Stromal cell of bone marrow (primary cell): Measurements from ENCODE around the gene TCEAL3.
"Not testable (repeated sequence)": the region's sequence is repeated elsewhere in the genome, so short reads cannot be mapped to it uniquely, and the experiment has no call there.

ENCODE experiments used
- DNase-seq: peaks from one replicate; pipeline ENCODE4 v3.0.0-alpha.2; 2012; ENCODE audit warnings: low read depth

The TCEAL3 gene

GRCh38 chrX:103626855-103627254 is 19.1 kb downstream of the TCEAL3 start:
- DNase-seq: no peak

- DNase-seq: no peak
Measured at GRCh38 chrX:103628386-103629317, 20.9 kb downstream of the TCEAL3 start, which contains the start of gene TCEAL1. TSS of gene TCEAL1 (plus strand) at chrX:103628975. CDS start at chrX:103629917, 942 bp downstream.

GRCh38 chrX:103629318-103630170 is 21.8 kb downstream of the TCEAL3 start:
- DNase-seq: peak; percentile 51

GRCh38 chrX:103630171-103630511 is 22.4 kb downstream of the TCEAL3 start:
- no peak for DNase-seq

GRCh38 chrX:103631145-103631544 is 23.4 kb downstream of the TCEAL3 start:
- DNase-seq: no peak

GRCh38 chrX:103635436-103635835 is 27.7 kb downstream of the TCEAL3 start:
- no peak for DNase-seq

GRCh38 chrX:103637604-103638338 is 30.0 kb downstream of the TCEAL3 start:
- no peak for DNase-seq

GRCh38 chrX:103638479-103639346 is 30.9 kb downstream of the TCEAL3 start:
- not testable (repeated sequence) for DNase-seq

- DNase-seq: no peak
Measured at GRCh38 chrX:103640401-103641155, 32.8 kb downstream of the TCEAL3 start.

GRCh38 chrX:103644125-103644524 is 36.4 kb downstream of the TCEAL3 start:
- DNase-seq: no peak

GRCh38 chrX:103647630-103648029 is 39.9 kb downstream of the TCEAL3 start:
- no peak for DNase-seq

GRCh38 chrX:103651151-103651773 is 43.5 kb downstream of the TCEAL3 start:
- DNase-seq: no peak

GRCh38 chrX:103655230-103656000 is 47.7 kb downstream of the TCEAL3 start:
- not testable (repeated sequence) for DNase-seq

GRCh38 chrX:103656617-103657016 is 48.9 kb downstream of the TCEAL3 start:
- peak; percentile 51 for DNase-seq

- DNase-seq: not testable (repeated sequence)
Measured at GRCh38 chrX:103657066-103657465, 49.3 kb downstream of the TCEAL3 start.

- DNase-seq: no peak
Measured at GRCh38 chrX:103658681-103659433, 51.1 kb downstream of the TCEAL3 start.

GRCh38 chrX:103659460-103659859 is 51.7 kb downstream of the TCEAL3 start:
- not testable (repeated sequence) for DNase-seq
